H1 (cell line): ENCODE results near the gene DNASE1L1. TPM values are rescaled to one million over a fixed set of nuclear protein-coding genes. Genes with fewer than 3 reads are reported as not detected.

Experiments
- CHD2 ChIP-seq: IDR thresholded peaks from 2 replicates; pipeline ENCODE4 v1.6.1; 2012; ENCODE audit warnings: low read length, improper control_type of control experiment
- EGR1 ChIP-seq: IDR thresholded peaks from 2 replicates; pipeline ENCODE4 v1.6.1; 2011; ENCODE audit warnings: low read depth, low read length, borderline replicate concordance
- FOSL1 ChIP-seq: IDR thresholded peaks from 2 replicates; pipeline ENCODE4 v1.6.1; 2011; ENCODE audit warnings: mild to moderate bottlenecking, low read depth, low read length, moderate library complexity; ENCODE audit not compliant: insufficient read depth
- polyA plus RNA-seq, 7 experiments: library from polyadenylated mRNA; depleted of rRNA in 3 of 7; stranded (reverse) in 5 of 7; unstranded in 2 of 7; fragments of >200 nt in 5 of 7; fragments of 200-250 nt in 2 of 7; gene quantifications; 1 replicate in 5 of 7; 2 replicates in 1 of 7; 4 replicates in 1 of 7; pipeline versions ENCODE4 v1.2.1 to v1.2.3, GENCODE V29; 2011 to 2013; ENCODE audit warnings: missing spikeins in 2 of 7, mixed read lengths in 2 of 7
- total RNA-seq: library from RNA; stranded (reverse); fragmentation: NEBNext Ultra II Directional; extraction: Animal tissue kit (Norgen Biotek cat#: 25700); gene quantifications from 2 replicates; pipeline ENCODE4 v1.2.1, GENCODE V29; 2021

DNASE1L1 gene
- total and polyA plus RNA-seq, 2 of the 8 experiments (the other 6 are each of a cell fraction or from before 2014, with no cell fraction given): 8.7 to 30.0 TPM

- TF ChIP-seq CHD2: no peak
- TF ChIP-seq EGR1: no peak
- TF ChIP-seq FOSL1: no peak
Observed at GRCh38 chrX:154412468-154412867, 3.4 kb upstream of the DNASE1L1 start (continued).
